K562 (cell line): ENCODE measurements around the gene KDM5A. TPM values are rescaled to one million over a fixed set of nuclear protein-coding genes. Genes with fewer than 3 reads are reported as not detected.

Experiments
- ATAC-seq: fragments of 200-7000 bp; cut with Tn5 transposase; 3 replicates; pipeline ENCODE4 v1.9.1; 2020; ENCODE audit warnings: moderate library complexity
- BruUV-seq: library from RNA; stranded (reverse); fragments of 400-500 nt; replicated peaks from 2 replicates; lab custom pipeline; 2021; lab: Mats Ljungman, UMichigan
- CTCF ChIA-PET: fragments of 300-600 bp; formaldehyde crosslinking; extraction: SDS; loops from one replicate; lab custom pipeline; 2021; ENCODE audit warnings: low intra/inter-chr PET ratio; lab: Yijun Ruan, JAX
- POLR2A ChIA-PET: fragments of 300-600, 350-650 bp; sonication (Branson Sonifier 250); formaldehyde crosslinking; extraction: SDS; loops from one replicate; lab custom pipeline; 2021; ENCODE audit warnings: antibody characterized with exemption, inconsistent platforms; lab: Yijun Ruan, JAX
- DNase-seq, 4 experiments: peaks; one replicate each; pipeline versions ENCODE4 v3.0.0 to v3.0.0-alpha.2; 2011 to 2018; ENCODE audit warnings: low spot score in 3 of 4, mixed read lengths in 3 of 4; ENCODE audit errors: extremely low read depth in 1 of 4
- FAIRE-seq: peaks from 2 replicates; lab custom pipeline; 2011; peaks lifted over from hg19 to GRCh38; lab: Jason Lieb, UNC
- H2AFZ ChIP-seq: 2 replicates; pipeline ENCODE4 v1.6.0; 2011; ENCODE audit warnings: low read depth, low read length, control low read depth, inconsistent platforms
- H3K27ac ChIP-seq: fragments of 200-600 bp; 3 replicates; pipeline ENCODE4 v1.8.0; 2011; ENCODE audit warnings: low read depth, mild to moderate bottlenecking, control low read depth, inconsistent platforms, low read length, moderate library complexity, mixed read lengths; ENCODE audit errors: extremely low read depth
- H3K27me3 ChIP-seq, 2 experiments: fragments of 300-600 bp in 1 of 2; 2 replicates in 1 of 2; 3 replicates in 1 of 2; pipeline versions ENCODE4 v1.6.0 to v1.8.0; 2011; ENCODE audit warnings: inconsistent platforms in 2 of 2, low read length in 2 of 2, mild to moderate bottlenecking in 1 of 2, mixed read lengths in 1 of 2, moderate library complexity in 1 of 2; ENCODE audit not compliant: control insufficient read depth in 2 of 2, insufficient read depth in 2 of 2
- H3K36me3 ChIP-seq: fragments of 300-600 bp; 3 replicates; pipeline ENCODE4 v1.8.0; 2011; ENCODE audit warnings: mild to moderate bottlenecking, low read length, inconsistent platforms; ENCODE audit not compliant: control insufficient read depth, insufficient read depth
- H3K4me1 ChIP-seq, 2 experiments: fragments of 200-600 bp in 1 of 2; replicated peaks in 1 of 2; 2 replicates in 1 of 2; 3 replicates in 1 of 2; pipeline versions ENCODE4 v1.5.1 to v1.8.0; 2011; ENCODE audit warnings: inconsistent platforms in 2 of 2, low read length in 2 of 2, mild to moderate bottlenecking in 1 of 2, mixed read lengths in 1 of 2, moderate library complexity in 1 of 2; ENCODE audit not compliant: control insufficient read depth in 2 of 2, insufficient read depth in 2 of 2
- H3K4me2 ChIP-seq: 2 replicates; pipeline ENCODE4 v1.6.1; 2011; ENCODE audit warnings: low read length, control low read depth, inconsistent platforms, mixed read lengths; ENCODE audit not compliant: insufficient read depth
- H3K4me3 ChIP-seq: fragments of 200-600 bp; sonication (generic), shearing (Covaris generic); 2 replicates; pipeline ENCODE4 v1.5.1; 2016; ENCODE audit warnings: control low read depth, inconsistent platforms
- H3K79me2 ChIP-seq: fragments of 200-600 bp; 3 replicates; pipeline ENCODE4 v1.8.0; 2011; ENCODE audit warnings: low read length, inconsistent platforms; ENCODE audit not compliant: control insufficient read depth, insufficient read depth
- H3K9ac ChIP-seq, 2 experiments: 2 replicates each; pipeline versions ENCODE4 v1.6.0 to v1.6.1; 2011; ENCODE audit warnings: low read depth in 2 of 2, low read length in 2 of 2, control low read depth in 1 of 2, inconsistent platforms in 1 of 2, mild to moderate bottlenecking in 1 of 2, mixed read lengths in 1 of 2; ENCODE audit not compliant: insufficient read depth in 1 of 2
- H3K9me1 ChIP-seq: one replicate; pipeline ENCODE4 v1.6.0; 2011; ENCODE audit warnings: inconsistent platforms, mild to moderate bottlenecking, low read length, moderate library complexity; ENCODE audit not compliant: control insufficient read depth, insufficient read depth
- H3K9me3 ChIP-seq: replicated peaks from 2 replicates; pipeline ENCODE4 v1.5.1; 2011; ENCODE audit warnings: low read depth, low read length, inconsistent platforms; ENCODE audit not compliant: control insufficient read depth, insufficient read depth
- H4K20me1 ChIP-seq: replicated peaks from 2 replicates; pipeline ENCODE4 v1.6.1; 2011; ENCODE audit warnings: low read length, inconsistent platforms, mixed read lengths; ENCODE audit not compliant: control insufficient read depth, insufficient read depth
- KDM1A ChIP-seq, 2 experiments: fragments of 450-650 bp; IDR thresholded peaks; 2 replicates each; pipeline ENCODE4 v1.6.1; 2016; ENCODE audit warnings: mild to moderate bottlenecking in 2 of 2
- MAFK ChIP-seq: IDR thresholded peaks from 2 replicates; pipeline ENCODE4 v1.6.1; 2011; ENCODE audit warnings: low read length, improper control_type of control experiment
- TAL1 ChIP-seq: fragments of 450-650 bp; IDR thresholded peaks from 2 replicates; pipeline ENCODE4 v1.6.1; 2016; ENCODE audit warnings: mild to moderate bottlenecking
- TOE1 ChIP-seq, 2 experiments: fragments of 450-650 bp in 1 of 2; sonication (generic) in 1 of 2; formaldehyde crosslinking in 1 of 2; IDR thresholded peaks; 2 replicates each; pipeline versions ENCODE4 v1.7.1 to v1.8.0; 2016 to 2022; ENCODE audit warnings: borderline replicate concordance in 2 of 2, mild to moderate bottlenecking in 2 of 2, antibody characterized with exemption in 1 of 2, inconsistent platforms in 1 of 2, low read depth in 1 of 2, missing genetic modification reagents in 1 of 2, moderate library complexity in 1 of 2
- ZNF354B ChIP-seq: fragments of 250-450 bp; sonication (Bioruptor Pico); IDR thresholded peaks from 2 replicates; pipeline ENCODE4 v1.4.0; 2020
- WGBS: fragments of 100-300 bp; shearing (Covaris generic); methylation state at CpG from one replicate; pipeline ENCODE4 v1.1.6; 2016; ENCODE audit warnings: low coverage, mixed read lengths; ENCODE audit not compliant: insufficient coverage; ENCODE audit errors: missing lambda C conversion rate; 5-methylcytosine and 5-hydroxymethylcytosine counted together
- in situ Hi-C: fragments of 300-500 bp; cut with MboI; formaldehyde crosslinking; loops from 4 replicates; pipeline ENCODE4 v1.15.0; 2018; ENCODE audit warnings: inconsistent platforms, mixed read lengths
- intact Hi-C: fragments of 100-400 bp; cut with micrococcal nuclease; formaldehyde crosslinking; loops from 2 replicates; pipeline ENCODE4 v1.14.2; 2022
- polyA plus RNA-seq, 8 experiments: library from polyadenylated mRNA; depleted of rRNA in 4 of 8; stranded (reverse) in 5 of 8; unstranded in 3 of 8; fragments of >200 nt; fragmentation: Nextera tagmentation in 2 of 8; fragmentation: Illumina TruSeq in 1 of 8; extraction: Ambion mirVana in 2 of 8; extraction: Trizol in 1 of 8; gene quantifications; 2 replicates each; pipeline versions ENCODE4 v1.2.1 to v1.2.3, GENCODE V29; 2011 to 2014; ENCODE audit warnings: inconsistent platforms in 1 of 8, missing spikeins in 1 of 8
- total RNA-seq, 7 experiments: library from RNA; depleted of rRNA in 6 of 7; stranded (reverse); fragments of >200 nt in 6 of 7; fragmentation: Illumina TruSeq in 2 of 7; extraction: Trizol in 2 of 7; gene quantifications; 2 replicates each; pipeline versions ENCODE4 v1.2.1 to v1.2.3, GENCODE V29; 2011 to 2021; ENCODE audit warnings: low replicate concordance in 1 of 7
- TF ChIP-seq, protein P1 (sequence below): fragments of 450-650 bp; IDR thresholded peaks from 2 replicates; pipeline ENCODE4 v1.6.1; 2014; ENCODE audit warnings: low read depth, mild to moderate bottlenecking, moderate library complexity, borderline replicate concordance
- TF ChIP-seq, protein P2 (sequence below), 2 experiments: fragments of 450-650 bp; IDR thresholded peaks; 2 replicates each; pipeline ENCODE4 v1.6.1; 2018; ENCODE audit warnings: mild to moderate bottlenecking in 2 of 2, low read depth in 1 of 2; ENCODE audit not compliant: partially characterized antibody in 2 of 2
- TF ChIP-seq, protein P3 (sequence below): sonication (generic); formaldehyde crosslinking; IDR thresholded peaks from 2 replicates; pipeline ENCODE4 v1.8.1; 2023; ENCODE audit warnings: mild to moderate bottlenecking, missing genetic modification reagents
- TF ChIP-seq, protein P4 (sequence below): fragments of 450-650 bp; conservative IDR thresholded peaks from 2 replicates; pipeline ENCODE4 v1.6.1; 2016; ENCODE audit warnings: missing genetic modification characterization, low read depth, mild to moderate bottlenecking, missing compliant biosample characterization, moderate library complexity

The KDM5A gene
- total and polyA plus RNA-seq, 9 of the 15 experiments (the other 6 are each of a cell fraction or from before 2014, with no cell fraction given) = 5.5 to 35.1 (median 13.1) TPM

DNA sequence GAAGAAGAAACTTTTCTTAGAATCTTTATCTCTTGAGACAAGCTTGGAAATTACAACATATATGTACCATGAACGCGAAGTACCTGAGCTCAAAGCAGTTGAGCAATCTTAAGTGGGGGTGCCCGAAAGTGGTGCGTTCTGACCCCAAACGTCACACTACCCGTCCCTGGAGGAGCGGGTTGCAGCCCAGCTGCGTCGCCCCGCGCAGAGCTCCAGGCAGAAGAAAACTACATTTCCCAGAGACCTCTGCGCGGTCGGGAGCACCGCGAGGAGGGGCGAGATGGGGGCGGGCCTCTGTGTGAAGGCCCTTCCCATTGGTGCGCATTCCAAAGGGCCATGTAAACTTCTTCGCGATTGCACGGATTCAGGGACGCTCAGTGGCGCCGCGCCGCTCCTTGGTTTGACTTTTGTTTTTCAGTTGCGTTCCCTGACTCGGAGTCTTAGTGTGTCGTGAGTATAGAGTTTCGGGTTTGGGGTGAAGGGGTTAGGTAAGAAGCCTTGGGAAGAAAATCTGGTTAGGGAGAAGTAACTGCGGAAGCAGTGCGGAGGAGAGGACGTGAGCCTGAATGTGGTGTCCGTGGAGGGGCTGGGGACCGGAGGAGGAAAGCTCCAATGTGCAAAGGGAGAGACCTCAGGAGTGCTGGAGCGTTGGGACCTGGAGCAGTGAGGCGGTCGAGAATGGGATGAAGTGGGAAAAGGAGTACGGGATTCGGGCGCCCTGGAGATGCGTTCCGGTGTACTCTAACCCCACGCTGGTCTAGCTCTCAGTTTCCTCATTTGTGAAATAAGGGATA, 12.3 kb upstream of the KDM5A start, which contains the start of gene CCDC77:
Gene CCDC77 (plus strand): TSS at position 410 of the 794 bp plus-strand sequence. CDS start 7,740 bp downstream, outside the sequence.
- Histone ChIP-seq H3K27ac (peak within 1 kb of the TSS; percentile 80), H3K9ac (peak within 1 kb of the TSS; percentile 81 to 96), H2AFZ (peak within 1 kb of the TSS; percentile 99), H3K27me3 (no peaks in the 10 kb centered on the region), H4K20me1 (peaks cover 5% of the 10 kb centered on the region; the same call in 1 of the 2 replicates), H3K4me3 (peak within 1 kb of the TSS; percentile 67), H3K9me3 (no peaks in the 10 kb centered on the region), H3K9me1 (no peaks in the 10 kb centered on the region), H3K4me2 (peak within 1 kb of the TSS; percentile 84), H3K79me2 (peaks cover 10% of the 10 kb centered on the region), H3K4me1 (peaks cover 7 to 8% of the 10 kb centered on the region in 2 experiments; a peak in 3 of 5 replicates), H3K36me3 (peaks cover 4% of the 10 kb centered on the region; the same call in 1 of the 3 replicates)
- CTCF ChIA-PET = no interaction called here
- no TSS peak for BruUV-seq
- in situ Hi-C loops (no loop called here), intact Hi-C loops (no loop called here)
- WGBS = 1% methylated on average over 43 of the region's 45 CpGs
- POLR2A ChIA-PET = interaction anchor here (0.6 to 3.0 kb wide), 10 partner anchors 8 to 587 kb away, joined by 3 to 13 read pairs (median 3); partner anchors contain the start of gene KDM5A
- DNase-seq (peak; percentile 92 to 95 (median 93)), ATAC-seq (peak; percentile 99), FAIRE-seq (peak; percentile 96)
- TF ChIP-seq, protein P1, sequence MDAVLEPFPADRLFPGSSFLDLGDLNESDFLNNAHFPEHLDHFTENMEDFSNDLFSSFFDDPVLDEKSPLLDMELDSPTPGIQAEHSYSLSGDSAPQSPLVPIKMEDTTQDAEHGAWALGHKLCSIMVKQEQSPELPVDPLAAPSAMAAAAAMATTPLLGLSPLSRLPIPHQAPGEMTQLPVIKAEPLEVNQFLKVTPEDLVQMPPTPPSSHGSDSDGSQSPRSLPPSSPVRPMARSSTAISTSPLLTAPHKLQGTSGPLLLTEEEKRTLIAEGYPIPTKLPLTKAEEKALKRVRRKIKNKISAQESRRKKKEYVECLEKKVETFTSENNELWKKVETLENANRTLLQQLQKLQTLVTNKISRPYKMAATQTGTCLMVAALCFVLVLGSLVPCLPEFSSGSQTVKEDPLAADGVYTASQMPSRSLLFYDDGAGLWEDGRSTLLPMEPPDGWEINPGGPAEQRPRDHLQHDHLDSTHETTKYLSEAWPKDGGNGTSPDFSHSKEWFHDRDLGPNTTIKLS = peak; percentile 88; the same call in 1 of the 2 replicates
- TF ChIP-seq, protein P2, sequence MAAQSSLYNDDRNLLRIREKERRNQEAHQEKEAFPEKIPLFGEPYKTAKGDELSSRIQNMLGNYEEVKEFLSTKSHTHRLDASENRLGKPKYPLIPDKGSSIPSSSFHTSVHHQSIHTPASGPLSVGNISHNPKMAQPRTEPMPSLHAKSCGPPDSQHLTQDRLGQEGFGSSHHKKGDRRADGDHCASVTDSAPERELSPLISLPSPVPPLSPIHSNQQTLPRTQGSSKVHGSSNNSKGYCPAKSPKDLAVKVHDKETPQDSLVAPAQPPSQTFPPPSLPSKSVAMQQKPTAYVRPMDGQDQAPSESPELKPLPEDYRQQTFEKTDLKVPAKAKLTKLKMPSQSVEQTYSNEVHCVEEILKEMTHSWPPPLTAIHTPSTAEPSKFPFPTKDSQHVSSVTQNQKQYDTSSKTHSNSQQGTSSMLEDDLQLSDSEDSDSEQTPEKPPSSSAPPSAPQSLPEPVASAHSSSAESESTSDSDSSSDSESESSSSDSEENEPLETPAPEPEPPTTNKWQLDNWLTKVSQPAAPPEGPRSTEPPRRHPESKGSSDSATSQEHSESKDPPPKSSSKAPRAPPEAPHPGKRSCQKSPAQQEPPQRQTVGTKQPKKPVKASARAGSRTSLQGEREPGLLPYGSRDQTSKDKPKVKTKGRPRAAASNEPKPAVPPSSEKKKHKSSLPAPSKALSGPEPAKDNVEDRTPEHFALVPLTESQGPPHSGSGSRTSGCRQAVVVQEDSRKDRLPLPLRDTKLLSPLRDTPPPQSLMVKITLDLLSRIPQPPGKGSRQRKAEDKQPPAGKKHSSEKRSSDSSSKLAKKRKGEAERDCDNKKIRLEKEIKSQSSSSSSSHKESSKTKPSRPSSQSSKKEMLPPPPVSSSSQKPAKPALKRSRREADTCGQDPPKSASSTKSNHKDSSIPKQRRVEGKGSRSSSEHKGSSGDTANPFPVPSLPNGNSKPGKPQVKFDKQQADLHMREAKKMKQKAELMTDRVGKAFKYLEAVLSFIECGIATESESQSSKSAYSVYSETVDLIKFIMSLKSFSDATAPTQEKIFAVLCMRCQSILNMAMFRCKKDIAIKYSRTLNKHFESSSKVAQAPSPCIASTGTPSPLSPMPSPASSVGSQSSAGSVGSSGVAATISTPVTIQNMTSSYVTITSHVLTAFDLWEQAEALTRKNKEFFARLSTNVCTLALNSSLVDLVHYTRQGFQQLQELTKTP (IDR thresholded peaks at IDR 0.05; ENCODE audit: low read depth in 1 of 2, partially characterized antibody in 2 of 2) = peak in 1 of 2 experiments; percentile 81
- TF ChIP-seq TAL1 (no peak), KDM1A (IDR thresholded peaks at IDR 0.05) (no peak), ZNF354B (CRISPR knock-in tag) (no peak), TOE1 (IDR thresholded peaks at IDR 0.05; ENCODE audit: borderline replicate concordance) (no peak; the same call in 1 of the 2 replicates), TOE1 (CRISPR knock-in tag; IDR thresholded peaks at IDR 0.05; ENCODE audit: borderline replicate concordance, low read depth) (no peak), MAFK (no peak)
- TF ChIP-seq, protein P3, sequence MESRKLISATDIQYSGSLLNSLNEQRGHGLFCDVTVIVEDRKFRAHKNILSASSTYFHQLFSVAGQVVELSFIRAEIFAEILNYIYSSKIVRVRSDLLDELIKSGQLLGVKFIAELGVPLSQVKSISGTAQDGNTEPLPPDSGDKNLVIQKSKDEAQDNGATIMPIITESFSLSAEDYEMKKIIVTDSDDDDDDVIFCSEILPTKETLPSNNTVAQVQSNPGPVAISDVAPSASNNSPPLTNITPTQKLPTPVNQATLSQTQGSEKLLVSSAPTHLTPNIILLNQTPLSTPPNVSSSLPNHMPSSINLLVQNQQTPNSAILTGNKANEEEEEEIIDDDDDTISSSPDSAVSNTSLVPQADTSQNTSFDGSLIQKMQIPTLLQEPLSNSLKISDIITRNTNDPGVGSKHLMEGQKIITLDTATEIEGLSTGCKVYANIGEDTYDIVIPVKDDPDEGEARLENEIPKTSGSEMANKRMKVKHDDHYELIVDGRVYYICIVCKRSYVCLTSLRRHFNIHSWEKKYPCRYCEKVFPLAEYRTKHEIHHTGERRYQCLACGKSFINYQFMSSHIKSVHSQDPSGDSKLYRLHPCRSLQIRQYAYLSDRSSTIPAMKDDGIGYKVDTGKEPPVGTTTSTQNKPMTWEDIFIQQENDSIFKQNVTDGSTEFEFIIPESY = no peak
- TF ChIP-seq, protein P4, sequence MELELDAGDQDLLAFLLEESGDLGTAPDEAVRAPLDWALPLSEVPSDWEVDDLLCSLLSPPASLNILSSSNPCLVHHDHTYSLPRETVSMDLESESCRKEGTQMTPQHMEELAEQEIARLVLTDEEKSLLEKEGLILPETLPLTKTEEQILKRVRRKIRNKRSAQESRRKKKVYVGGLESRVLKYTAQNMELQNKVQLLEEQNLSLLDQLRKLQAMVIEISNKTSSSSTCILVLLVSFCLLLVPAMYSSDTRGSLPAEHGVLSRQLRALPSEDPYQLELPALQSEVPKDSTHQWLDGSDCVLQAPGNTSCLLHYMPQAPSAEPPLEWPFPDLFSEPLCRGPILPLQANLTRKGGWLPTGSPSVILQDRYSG (tag) = no peak
